GM18858 (cell line): ENCODE measurements around the gene ANKRD2.
"Not testable (repeated sequence)": the region's sequence is repeated elsewhere in the genome, so short reads cannot be mapped to it uniquely, and the experiment has no call there.

Experiments used
- ATAC-seq: cut with Tn5 transposase; IDR thresholded peaks from one replicate; pipeline ENCODE4 v1.9.1; 2021; ENCODE audit not compliant: unreplicated experiment

The ANKRD2 gene

DNA sequence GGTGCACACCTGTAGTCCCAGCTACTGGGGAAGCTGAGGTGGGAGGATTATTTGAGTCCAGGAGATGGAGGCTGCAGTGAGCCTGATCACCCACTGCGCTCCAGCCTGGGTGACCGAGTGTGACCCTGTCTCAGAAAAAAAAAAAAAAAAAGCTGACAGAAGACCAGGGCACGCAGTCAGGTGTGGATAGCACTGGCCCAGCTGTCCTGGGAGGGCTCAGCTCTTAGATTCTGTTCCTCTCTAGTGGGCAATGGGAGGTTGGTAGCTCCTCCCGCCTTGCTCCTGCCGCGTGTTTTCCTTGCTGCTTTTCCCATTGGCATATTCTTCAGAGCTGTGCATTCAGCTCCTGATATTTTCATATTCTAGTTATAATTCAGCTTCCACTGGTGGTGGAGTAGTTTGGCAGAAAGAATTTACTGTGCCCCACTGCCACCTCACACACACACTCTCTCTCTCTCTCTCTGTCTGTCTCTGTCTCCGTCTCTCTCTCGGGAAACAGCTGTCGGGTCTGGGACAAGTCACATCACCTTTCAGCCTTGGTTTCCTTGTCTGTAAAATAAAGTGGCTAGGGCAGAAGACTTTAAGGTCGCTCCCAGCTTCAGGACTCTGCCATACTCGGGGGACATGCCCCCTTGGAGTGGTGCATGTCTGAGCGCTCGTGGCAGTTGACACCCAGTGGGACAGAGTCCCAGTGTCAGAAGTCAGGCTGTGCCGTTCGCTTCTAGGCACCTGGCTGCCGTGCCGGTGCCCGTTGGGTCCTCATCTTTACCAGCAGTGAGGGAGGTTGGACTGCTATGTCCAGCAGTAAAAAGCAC, 25.9 kb upstream of the ANKRD2 start:
- no peak for ATAC-seq

DNA sequence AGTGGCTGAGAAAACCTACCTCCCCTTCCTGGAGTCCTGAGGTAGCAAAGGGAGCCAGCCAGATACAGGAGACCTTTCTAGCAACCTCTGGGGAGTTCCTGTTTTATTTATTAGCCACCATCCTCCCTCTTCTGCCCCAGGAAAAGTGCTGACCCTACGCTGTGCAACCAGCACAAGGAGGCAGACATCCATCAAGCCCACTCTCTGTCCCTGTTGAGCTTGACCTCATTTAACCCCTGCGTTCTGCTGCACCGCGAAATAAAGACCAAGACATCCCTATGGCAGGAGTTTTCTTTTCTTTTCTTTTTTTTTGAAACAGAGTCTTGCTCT, 25.3 kb upstream of the ANKRD2 start:
- ATAC-seq = no peak

DNA sequence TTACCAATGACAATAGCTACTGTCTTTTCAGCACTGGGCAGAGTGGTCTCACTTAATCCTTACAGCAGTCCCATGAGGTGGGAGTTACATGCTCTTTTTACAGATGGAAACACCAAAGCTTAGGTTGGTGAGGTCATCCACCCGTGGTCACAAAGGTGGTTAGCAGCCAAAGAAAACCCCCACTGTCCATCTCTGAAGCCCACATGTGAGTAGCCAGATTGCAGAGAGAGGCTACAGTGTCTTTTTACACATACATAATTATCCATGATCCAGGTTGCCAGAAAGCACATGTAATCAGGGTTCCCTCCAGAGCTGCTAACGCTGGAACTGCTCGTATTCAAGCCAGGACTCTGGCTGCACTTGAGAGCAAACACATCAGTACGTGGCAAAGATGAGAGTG, 24.6 kb upstream of the ANKRD2 start:
- no peak for ATAC-seq

DNA sequence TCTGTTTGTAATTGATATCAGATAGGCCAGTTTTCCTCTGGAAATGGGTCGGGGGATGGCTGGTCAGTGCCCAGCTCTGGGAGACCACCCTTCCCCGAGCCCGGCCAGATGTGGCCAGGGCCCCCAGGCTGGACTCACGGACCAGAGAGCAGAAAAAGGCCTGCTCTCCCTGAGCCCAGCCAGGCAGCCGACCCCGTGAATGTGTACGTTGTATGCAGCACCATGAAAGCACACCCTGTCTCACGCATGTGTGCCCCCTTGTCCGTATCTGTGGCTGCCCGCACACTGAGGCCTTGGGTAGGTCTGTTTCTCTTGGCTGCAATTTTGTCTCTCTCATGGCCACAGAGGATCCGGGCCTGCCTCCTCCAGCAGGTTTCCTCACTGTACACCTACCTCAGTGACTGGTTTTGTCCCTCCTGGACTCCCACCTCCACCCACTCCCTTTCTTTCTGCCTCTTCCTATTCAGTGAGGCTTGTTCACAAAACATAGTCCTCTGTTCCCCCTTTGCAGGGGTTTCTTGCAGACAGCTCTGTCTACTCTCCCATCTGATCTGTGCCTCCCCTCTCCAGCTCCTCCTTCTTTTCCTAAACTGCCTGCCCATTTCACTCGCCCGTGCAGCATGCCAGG, 23.6 kb upstream of the ANKRD2 start:
- ATAC-seq = no peak

DNA sequence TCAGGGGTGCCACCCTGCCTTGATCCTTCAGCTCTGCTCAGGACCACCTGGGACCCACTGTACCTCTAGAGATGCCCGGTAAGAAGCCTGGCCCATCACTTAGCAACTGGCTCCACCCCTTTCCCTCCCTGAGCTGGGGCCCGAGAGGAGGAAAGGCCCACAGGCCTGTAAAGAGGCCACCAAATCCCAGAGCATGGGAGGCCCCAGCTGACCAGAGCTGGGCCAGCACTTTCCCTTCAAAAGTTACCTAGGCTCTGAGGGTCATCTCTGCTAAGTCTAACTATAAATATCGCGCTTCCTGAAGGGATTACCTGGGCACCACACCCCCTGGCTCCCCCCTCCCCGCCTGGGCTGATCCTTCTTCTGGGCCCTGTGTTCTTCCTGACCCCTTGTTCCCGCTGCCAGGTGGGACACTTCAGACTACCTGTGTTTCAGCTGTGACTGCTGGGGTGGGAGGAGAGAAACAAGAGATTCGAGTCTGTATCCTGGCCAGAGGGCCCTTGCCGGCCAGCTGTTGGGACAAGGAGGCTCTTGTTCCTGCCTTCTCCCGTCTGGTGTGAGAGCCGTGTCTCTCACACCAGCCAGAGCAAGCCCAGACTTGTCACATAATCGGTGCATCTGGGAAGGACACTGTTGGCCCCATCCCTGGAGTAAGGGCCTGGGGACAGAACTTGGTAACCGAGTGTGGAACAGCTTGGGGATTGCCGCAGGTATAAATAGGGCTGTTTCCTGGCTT, 22.8 kb upstream of the ANKRD2 start:
- no peak for ATAC-seq

DNA sequence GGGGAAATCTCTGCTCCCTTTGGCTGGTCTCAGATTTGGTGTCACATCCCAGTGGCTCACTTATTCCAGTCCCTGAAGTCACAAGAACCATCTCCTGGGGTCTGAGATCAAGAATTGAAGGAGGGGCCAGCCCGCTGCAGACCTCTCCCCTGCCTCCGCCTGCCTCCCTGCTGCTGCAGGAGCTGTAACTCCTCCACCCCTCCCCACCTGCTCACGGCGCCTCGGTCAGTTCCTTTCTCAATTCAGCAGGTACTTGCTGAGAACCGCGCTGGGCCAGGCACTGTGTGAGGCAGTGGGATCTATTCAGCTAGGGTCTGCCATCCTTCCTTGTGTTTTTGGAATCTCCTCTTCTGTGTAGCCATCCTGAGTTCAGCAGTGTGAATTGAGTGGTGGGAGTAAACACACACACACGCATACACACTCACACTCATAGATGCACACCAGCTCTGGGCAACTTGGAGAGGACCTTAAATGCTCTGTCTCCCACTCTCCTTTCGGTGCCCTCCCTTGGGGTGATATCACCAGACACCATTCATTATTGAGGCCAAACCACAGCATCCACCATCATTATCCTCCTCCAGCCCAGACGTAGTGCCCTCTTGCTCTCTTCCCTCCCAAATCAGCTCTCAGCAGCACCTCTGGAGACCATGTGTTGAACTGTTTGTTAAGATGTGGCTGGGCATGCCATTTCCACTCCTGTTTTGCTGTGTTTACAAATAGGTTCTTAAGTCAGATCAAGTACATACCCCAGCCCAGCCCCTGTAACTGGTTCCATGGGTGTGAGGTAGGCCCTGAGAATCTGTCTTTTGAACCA, 22.0 kb upstream of the ANKRD2 start:
- ATAC-seq = no peak

DNA sequence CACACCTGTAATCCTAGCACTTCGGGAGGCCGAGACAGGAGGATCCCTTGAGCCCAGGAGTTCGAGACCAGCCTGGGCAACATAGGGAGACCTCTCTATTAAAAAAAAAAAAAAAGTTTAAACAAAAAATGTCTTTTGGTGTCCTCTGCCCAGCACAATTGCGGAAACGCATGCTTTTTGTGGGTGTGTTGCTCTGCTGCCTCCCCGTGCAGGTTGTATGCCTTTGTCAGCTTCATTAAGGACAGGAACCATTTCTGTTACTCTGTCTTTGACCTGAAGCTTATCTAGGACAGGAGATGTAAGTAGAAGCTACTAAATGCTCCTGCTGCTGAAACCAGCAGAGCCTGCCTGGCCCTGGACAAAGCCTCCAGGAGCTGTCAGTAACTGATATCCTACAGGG, 21.3 kb upstream of the ANKRD2 start:
- ATAC-seq = no peak

DNA sequence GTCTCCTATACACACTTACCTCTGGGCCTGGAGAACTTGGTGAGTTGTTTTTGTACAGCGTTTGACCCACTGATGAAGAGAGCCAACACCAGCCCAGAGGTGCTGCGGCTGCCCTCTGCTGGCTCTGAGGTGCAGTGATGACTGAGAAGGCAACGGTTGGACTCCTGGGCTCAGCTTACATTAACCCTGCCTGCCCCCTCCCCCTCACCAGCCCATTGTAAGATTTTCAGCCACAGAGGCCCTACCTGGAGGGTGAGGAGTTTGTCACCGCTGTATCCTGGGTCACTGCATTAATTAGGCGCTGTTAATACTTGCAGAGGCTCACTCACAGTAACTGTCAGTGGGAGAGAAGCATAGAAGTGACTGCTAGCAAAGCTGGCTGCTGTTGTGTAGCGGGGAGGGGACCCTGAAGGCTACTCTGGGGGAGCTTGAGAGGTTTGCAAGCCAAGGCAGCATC, 19.0 kb upstream of the ANKRD2 start:
- ATAC-seq = no peak

DNA sequence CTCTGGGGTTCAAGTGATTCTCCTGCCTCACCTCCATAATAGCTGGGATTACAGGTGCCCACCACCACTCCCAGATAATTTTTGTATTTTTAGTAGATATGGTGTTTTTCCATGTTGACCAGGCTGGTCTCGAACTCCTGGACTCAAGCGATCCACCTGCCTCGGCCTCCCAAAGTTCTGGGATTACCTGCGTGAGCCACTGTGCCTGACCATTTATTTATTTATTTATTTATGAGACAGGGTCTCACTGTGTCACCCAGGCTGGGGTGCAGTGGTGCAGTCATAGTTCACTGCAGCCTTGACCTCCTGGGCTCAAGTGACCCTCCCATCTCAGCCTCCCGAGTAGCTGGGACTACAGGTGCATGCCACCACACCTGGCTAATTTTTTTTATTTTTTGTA, 18.2 kb upstream of the ANKRD2 start:
- ATAC-seq = not testable (repeated sequence)

DNA sequence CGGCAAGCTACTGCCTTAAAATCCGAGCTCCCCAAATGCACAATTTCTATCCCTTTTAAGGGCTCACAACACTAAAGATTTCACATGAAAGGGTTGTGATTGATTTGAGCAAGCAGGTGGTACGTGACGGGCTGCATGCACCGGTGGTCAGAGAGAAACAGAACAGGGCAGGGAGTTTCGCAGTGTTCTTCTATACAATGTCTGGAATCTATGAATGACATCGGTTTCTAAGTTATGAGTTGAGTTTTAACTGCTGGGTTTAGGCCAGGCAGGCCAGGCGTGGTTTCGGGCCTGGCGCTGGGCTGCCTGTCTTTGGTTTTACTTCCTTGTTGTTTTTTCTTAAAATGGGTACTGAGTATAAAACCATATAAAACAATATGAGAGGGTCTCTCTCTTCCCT, 17.0 kb upstream of the ANKRD2 start:
- ATAC-seq = not testable (repeated sequence)

DNA sequence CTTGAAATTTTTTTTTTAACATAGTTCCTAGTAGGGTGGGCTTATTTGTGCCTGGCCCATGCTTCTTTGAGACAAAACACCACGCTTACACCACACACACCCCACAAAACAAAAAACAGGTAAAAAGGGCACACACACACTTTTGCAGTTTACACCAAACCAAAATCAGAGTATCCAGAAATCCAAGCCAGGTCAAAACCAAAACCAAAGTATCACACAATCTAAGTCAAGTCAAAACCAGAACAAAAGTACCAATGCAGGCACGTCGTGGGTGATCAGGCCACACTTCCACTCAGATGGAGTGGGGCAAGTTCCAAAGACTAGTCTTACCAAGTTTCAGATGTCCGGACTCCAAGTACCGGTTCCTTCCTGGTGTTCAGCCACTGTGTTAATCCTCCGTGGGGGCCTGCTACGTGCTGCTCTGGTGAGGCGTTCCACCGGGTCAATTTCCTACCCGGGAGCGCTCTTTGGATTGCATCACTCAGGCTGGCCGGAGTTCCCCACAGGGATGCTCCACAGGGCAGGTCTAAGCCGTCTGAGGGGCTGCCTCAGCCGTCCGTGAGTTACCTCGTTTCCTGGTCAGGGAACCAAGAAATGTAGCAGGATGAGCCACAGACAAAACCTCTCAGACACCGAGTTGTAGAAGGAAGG, 11.7 kb upstream of the ANKRD2 start:
- ATAC-seq = not testable (repeated sequence)

DNA sequence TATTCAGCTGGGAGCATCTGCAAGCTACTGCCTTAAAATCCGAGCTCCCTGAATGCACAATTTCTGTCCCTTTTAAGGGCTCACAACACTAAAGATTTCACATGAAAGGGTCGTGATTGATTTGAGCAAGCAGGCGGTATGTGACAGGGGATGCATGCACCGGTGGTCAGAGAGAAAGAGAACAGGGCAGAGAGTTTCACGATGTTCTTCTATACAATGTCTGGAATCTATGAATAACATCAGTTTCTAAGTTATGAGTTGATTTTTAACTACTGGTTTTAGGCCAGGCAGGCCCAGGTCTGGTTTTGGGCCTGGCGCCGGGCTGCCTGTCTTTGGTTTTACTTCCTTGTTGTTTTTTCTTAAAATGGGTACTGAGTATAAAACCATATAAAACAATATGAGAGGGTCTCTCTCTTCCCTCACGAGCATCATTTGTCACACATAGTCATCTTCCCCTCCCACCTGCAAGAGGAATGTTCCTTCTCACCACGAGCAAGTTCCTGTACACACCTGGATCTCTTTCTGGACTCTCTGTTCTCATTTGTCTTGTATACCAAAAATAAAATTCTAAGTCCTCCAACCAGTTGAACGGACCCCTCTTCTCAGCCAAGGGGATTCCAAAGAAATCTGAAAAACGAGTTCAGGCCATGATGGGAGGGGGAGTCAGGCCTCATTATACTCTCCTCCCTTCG, 11.0 kb upstream of the ANKRD2 start:
- ATAC-seq = not testable (repeated sequence)

DNA sequence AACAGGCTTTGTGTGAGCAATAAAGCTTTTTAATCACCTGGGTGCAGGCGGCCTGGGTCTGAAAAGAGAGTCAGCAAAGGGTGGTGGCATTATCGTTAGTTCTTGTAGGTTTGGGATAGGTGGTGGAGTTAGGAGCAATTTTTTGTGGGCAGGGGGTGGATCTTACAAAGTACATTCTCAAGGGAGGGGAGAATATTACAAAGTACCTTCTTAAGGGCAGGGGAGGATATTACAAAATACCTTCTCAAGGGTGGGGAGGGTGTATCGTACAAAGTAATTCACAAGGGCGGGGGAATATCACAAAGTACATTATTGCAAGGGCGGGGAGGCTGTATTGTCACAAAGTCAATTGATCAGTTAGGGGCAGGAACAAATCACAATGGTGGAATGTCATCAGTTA, 10.2 kb upstream of the ANKRD2 start:
- ATAC-seq = not testable (repeated sequence)

DNA sequence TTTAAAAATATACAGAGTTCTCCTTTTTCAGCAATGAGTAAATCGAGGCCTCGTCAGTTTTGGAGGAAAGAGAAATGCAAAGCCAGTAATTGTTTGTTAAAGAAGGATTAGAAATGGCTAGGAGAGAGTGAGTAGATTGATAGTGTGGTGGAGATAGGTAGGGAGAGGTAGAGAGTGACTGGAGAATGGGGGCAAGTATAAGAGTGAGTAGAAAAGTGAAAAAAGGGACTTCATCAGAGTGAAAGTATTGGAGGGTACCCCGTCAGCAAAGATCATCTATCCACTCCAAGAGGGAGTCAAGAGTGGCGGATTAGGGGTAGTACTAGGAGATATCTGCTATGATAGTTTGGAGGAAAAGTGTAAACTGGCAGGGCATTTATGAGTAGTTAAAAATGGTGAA, 9.2 kb upstream of the ANKRD2 start:
- no peak for ATAC-seq

DNA sequence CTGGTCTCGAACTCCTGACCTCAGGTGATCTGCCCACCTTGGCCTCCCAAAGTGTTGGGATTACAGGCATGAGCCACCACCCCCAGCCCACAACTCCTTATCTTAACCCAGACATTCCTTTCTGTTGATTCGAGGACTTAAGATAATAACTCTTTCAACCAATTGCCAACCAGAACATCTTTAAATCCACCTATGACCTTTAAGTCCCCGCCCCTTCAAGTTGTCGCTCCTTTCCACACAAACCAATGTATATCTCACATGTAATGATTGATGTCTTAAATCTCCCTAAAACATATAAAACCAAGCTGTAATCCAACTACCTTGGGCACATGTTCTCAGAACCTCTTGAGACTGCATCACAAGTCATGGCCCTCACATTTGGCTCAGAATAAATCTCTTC, 7.8 kb upstream of the ANKRD2 start:
- ATAC-seq = no peak

DNA sequence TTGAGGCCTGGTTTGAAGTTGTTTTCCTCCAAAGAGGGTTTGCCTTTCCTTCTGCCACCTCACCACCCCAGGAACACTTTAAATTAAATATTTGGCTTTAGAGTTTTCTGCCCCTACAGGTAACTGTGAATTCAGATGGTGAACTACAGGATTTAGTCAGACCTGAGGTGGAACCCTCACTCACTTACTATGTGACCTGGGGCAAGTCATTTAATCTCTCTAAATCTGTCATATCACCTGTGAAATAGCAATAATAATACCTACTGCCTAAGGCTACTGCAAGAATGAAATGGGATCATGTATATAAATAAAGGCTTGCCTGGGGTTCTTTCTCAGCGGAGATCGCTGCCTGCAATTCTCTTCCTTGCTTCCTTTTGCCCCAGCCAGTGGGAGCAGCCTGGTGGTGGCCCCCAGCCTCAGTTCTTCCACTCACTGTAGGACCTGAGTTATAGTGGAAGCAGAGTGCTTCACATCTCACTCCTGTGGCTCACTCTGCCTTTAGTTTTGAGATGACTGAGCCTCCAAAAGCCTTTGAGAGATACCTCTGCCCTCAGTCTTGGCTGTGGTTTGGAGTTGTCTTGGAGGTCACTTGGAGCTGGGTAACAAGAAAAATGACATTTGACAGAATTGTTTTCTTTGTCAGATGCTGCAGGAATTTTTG, 6.1 kb upstream of the ANKRD2 start:
- no peak for ATAC-seq

DNA sequence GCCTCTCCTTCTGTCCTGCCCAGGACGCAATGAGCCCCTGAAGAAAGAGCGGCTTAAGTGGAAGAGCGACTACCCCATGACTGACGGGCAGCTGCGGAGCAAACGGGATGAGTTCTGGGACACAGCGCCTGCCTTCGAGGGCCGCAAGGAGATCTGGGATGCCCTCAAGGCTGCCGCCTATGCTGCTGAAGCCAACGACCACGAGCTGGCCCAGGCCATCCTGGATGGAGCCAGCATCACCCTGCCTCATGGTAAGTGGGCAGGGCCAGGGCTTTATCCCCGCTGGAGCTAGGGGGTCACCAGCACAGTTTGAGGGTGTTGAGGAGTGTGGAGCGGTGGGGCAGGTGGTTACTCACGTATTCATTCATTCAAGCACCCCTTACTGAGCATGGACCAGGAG, 4.7 kb upstream of the ANKRD2 start:
- no peak for ATAC-seq

DNA sequence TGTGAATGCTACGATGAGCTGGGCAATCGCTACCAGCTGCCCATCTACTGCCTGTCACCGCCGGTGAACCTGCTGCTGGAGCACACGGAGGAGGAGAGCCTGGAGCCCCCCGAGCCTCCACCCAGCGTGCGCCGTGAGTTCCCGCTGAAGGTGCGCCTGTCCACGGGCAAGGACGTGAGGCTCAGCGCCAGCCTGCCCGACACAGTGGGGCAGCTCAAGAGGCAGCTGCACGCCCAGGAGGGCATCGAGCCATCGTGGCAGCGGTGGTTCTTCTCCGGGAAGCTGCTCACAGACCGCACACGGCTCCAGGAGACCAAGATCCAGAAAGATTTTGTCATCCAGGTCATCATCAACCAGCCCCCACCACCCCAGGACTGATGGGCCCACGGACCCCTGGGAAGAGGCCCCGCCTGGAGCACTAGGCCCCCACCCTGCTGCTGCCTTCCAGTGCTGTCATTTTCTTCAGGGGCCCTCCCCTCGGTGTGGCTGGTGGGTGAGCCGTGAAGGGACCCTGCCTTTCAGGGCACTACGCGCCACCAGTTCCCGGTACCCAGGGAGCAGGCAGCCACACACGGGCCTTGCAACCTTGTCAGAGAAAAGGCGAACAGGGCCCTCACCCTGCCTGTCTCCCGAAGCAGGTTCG, 2.3 kb upstream of the ANKRD2 start:
- no peak for ATAC-seq

DNA sequence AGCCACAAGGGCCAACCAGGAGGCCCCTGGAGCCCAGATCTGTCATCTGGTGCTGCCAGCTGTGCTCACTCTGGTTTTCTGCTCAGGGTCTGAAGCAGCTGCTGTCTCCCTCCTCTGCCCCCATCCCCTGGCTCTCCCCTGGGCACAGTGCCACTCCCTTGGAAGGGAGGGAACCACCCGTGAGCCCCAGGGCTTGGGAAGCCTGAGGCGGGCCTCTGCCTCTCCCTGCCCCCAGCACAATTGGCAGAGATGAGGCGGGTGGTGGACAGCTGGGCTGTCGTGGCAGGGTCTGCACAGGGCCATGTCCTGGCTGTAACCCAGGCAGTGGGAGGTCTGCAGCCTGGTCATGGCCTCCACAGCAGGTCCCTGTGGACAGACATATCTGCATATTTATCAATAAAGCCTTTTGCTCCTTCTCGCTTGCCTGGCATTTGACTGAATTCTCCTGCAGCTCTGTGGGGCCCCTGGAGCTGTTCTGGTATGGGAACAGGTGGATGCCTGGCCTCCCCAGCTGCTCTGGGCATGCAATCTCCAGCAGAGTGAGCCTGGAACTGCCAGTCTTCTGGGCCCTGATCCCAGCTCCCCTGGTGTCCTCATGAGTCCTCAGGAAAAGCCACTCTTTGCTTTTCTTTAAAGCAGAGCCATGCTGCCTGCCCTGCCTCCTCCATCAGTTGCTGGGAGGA, 1.6 kb upstream of the ANKRD2 start:
- no peak for ATAC-seq
